Stimulated activated CD8-positive, alpha-beta memory T cell treated with anti-CD3 and anti-CD28 coated beads, Interleukin-15, amount 100 ng/mL, for 48 hours (primary cell): Measurements from ENCODE around the gene VAV3.

Experiments used
- DNase-seq, 2 donors: peaks; one replicate each; pipeline ENCODE4 v3.0.0-alpha.2; 2020; ENCODE audit warnings: low read depth in 2 of 2

The VAV3 gene

DNA sequence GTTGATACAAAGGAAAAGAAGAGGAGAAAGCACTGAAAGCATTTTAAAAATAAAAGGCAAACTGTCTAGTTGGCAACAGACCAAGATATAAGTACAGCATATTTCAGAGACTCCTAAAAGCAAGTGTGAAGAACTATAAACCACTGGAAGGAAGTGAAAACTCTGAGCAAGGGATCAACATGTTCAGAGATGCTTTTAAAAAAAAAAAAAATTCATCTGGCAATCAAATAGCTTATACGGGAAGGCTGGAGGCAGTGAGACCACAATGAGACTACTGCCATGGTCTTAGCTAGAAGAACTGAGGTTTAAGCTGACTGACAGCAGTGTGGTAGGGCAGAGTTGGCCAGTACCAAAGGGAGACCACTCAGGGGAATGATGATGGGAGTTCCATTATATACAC, 124.3 kb downstream of the VAV3 start:
- no peak for DNase-seq

DNA sequence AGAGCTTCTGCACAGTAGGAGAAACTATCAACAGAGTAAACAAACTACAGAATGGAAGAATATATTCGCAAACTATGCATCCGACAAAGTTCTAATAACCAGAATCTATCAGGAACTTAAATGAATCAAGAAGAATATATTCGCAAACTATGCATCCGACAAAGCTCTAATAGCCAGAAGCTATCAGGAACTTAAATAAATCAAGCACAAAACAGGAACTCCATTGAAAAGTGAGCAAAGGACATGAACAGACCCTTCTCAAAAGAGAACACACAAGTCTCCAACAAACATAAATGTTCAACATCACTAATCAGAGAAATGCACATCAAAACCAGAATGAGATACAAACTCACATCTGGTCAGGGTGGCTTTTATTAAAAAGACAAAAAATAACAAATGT, 126.9 kb downstream of the VAV3 start:
- DNase-seq = no peak

DNA sequence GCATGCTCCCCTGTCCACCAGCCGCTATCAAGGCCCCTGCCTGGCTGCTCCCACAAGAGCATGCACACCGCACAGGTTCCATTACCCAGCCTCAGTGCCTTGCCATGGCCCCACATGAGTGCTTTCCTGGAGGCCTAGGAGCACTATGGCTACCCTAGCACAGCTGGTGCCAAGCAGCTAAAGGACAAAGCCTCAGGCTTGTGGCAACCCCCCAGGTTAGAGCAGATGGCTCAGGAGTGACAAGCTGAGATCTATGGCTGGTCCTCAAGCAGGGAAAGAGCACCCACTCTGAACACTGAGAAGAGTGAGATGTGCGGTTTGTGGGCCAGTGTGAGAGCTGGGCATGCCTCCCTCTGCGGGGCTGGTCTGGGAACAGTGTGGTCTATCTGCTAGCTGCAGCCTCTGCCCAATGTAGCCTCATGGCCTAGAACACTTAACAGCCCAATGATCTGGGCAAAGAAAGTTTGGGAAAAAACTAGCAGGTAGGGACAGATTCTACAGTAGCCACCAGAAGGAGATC, 129.8 kb downstream of the VAV3 start:
- no peak for DNase-seq

DNA sequence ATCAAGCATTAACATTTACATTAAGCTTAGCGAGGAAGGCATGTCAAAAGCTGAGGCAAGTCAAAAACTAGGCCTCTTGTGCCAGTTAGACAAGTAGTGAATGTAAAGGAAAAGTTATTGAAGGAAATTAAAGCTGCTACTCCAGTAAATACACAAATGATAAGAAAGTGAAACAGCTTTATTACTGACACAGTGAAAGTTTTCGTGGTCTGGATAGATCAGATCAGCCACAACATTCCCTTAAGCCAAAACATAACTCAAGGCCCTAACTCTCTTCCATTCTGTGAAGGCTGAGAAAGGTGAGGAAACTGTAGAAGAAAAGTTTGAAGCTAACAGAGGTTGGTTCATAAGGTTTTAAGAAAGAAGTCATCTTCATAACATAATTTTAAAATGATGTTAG, 131.9 kb downstream of the VAV3 start:
- DNase-seq = no peak

DNA sequence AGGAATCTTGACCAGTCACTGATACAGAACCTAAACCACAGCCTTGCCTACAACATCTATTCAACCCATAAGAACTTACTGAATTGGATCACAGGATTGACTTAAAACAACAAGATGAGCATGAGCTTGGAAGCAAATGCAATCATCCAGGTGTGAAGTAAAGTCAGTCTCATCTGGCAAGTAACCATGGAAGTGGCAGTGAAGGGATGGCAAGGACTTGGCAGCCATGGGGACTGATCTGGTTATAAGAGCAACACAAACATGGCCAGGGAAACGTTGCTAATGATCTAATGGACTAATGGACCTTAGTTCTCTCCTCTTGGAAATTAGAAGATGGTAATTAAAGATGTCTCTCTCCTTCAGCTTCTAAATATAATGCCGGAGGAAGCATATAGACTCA, 133.1 kb downstream of the VAV3 start:
- DNase-seq = no peak

DNA sequence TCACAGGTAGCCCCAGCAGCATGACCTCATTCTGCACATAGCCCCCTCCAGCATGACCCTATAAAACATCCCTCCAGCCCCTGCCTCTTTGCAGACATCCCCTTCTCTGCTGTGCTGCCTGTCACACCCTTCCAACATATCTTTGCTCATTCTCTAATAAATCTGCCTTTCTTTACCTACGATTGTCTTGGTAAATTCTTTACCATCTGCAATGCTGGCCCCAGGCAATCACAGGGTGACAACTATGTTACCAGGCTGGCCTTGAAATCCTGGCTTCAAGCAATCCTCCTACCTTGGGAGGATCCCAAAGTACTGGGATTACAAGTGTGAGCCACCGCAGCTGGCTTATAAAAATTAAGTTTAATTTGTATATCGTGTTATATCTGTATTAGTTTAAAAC, 134.5 kb downstream of the VAV3 start:
- DNase-seq = no peak

DNA sequence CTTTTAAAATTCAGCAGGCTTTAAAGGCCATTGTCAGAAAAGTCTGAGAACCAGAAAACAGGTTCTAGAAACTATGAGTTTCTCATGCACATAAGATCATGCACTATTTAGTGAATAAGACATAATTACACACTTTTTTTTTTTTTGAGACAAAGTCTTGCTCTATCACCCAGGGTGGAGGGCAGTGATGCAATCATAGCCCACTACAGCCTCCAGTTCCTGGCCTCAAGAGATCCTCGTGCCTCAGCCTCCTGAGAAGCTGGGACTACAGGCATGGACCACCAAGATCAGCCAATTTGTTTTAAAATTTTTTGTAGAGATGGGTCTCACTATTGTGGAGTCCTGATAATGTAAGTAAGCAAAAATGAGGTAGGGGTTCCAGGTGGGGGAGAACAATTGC, 134.9 kb downstream of the VAV3 start:
- DNase-seq = no peak

DNA sequence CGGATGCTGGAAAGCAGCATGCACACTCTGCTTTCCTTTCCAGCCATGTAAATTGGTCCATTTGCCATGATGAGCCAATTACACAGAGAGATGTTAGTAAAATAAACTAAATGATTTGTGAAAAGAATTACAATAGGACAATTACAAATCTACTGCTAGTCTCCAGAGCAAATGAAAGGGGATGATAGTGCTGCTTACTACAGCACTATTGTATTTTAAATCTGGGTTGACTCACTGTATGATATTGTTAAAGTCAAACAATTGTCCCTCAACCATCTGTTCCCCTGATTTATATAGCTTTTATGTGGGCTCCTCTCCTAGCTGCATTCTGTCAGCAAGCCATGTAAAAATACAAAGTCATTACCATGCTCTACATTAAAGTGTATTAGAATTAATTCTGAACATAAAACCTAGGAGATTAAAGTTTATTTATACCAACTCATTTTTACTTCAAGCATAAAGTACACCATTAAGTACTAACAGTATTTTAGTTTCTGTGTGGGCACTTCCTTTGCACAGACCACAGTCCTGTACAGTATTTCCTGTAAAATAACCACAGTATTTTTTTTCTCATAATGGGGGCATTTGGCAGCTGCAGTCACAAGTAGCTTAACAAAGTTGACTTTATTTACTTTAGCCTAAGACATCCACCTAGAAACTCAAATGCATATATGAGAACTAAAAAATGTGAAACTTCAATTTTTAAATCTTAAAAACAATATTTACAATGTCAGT, 135.8 kb downstream of the VAV3 start:
- no peak for DNase-seq

DNA sequence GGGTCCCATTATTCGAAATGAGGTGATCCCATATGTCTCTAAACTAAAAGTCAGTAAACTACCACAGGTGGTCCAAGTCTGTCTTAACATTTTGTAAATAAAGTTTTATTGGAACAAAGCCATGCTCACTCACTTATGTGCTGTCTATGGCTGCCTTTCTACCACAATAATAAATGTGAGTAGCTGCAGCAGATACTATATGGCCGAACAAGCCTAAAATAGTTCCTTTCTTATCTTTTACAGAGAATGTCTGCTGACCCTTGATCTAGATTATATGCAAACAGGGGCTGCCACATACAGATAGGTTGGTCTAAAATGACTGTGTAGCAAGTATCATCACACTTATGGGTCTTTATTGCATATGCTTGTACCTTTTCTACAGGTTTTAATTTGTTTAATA, 140.0 kb downstream of the VAV3 start:
- no peak for DNase-seq

DNA sequence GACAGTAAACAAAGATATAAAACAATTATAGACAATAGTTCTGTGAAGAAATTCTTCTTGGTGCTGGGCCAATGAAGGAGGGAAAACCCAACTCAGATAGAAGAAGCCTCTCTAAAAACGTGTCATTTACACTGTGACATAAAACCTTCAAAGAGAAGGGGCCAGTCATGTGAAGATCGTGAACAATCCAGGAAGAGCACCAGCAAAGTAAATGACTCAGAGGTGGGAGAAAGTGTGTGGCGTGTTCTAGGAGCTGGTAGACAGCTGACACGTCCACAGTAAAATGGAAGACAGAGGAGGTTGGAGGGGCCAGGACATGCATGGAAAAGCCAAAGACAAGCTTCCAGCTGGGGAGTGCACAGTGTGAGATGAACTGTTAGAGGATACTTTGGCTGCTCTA, 143.6 kb downstream of the VAV3 start:
- no peak for DNase-seq

DNA sequence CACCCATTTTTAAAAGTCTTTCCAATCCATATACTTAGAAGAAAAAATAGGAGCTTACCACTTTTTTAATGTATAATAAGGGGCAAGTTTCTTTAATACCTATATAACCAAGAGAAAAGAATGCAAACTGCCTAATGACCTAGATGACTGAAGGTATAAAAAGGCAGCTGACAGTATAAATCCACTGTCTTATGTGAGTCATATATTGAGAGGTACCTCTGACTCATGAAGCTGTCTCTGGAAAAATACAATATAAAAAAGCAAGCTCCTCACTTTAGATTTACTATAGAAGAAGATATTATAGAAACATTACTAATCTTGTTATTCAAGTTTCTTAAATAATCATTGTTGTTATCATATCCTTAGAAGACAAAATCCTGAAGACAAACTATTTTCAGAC, 144.2 kb downstream of the VAV3 start:
- no peak for DNase-seq

DNA sequence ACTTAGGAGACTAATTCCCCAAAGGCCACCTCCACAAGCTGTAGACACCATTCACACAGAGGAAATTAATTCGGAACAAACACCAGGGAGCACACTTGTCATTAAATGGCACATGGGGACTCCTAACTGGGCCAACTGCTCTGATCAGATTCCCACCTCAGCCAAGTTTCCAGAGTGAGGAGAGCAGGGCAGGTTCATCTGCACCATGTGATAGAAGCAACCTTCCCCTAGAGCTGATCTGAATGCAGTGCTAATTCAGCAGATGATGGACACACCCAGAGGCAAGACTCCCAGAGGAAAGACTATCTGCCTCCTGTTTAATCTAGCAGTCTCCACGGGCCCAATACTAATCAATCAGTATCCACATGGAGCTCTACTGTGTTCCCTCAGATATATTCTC, 147.0 kb downstream of the VAV3 start:
- no peak for DNase-seq

DNA sequence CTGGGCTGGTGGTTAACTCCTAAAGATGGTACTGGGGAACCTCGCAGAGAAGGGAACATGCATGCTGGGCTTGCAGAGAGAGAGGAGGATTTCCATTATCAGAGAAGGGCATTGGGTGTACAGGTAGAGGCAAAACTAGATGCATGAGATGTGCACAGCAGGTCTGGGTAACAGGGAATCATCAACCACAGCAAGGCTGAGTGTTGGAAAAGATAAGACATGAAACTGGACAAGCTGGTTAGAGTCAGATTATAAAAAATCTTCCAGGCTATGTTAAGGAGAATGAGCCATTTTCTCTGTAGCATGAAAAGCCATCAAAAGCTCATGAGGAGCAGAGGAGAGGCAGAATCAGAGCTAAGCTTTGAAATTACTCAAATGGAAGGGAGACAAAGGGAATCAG, 147.8 kb downstream of the VAV3 start:
- no peak for DNase-seq

DNA sequence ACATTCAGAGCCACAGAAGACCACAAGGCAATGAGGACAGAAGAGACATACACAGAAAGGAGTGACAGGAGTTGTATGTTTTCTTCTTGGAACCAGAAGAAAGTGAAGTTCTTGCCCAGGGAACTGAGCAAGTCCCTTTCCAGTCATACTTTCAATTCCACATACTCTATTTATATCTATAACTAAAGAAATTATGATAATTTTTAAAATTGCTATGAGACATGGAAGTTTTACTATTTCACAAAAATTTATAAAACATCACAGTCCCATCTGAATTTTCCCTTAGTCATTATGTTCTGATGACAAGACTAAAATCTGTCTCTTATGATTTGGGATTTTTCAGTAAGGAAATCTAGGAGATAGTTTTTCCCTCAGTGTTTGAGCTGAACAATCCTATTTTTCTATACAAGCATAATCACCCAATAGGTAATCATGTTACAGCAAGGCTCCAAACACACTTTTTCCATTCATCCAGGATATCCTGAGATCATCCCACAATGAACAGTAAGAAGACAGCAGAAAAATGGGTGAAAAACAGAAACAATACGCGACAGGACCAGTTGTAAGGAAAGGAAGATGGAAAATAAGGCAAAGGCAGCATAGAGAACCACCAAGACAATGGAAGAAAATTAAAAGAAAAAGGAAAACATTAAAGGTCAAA, 154.6 kb downstream of the VAV3 start:
- no peak for DNase-seq

DNA sequence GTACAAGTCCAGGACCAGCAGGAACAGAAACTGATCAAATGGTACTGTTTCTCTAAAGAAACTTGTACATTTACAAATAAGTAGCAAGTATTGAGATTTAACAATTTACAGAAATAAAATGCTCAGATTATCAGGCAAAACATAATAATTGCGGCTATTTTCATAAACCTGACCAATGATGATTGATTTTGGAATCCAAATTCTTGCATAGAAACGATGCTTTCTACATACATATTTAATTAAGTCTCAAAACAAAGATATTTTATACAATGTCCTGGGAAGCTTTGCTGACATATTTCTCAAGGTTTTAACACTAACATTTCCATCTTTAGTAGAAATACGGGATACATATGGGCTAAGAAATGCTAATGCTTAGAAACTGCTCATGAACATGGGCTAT, 157.1 kb downstream of the VAV3 start:
- DNase-seq = no peak

DNA sequence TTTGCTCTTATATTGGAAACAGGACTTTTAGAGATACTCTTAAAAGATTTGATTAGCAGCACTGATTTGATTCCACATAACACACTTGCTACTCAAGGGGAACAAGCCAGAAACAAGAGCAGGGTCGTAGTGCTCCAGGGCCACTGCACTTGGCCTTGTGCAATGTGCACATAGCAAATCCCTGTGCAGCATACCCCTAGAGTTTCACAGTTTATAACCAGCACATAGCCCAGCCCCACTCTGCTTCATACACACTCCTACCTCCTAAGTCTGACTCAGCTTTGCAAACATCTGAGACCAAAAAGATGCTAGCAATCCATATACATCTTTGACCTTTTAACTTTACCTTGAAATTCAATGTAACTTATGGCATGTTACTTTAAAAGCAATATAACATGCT, 157.6 kb downstream of the VAV3 start:
- no peak for DNase-seq

DNA sequence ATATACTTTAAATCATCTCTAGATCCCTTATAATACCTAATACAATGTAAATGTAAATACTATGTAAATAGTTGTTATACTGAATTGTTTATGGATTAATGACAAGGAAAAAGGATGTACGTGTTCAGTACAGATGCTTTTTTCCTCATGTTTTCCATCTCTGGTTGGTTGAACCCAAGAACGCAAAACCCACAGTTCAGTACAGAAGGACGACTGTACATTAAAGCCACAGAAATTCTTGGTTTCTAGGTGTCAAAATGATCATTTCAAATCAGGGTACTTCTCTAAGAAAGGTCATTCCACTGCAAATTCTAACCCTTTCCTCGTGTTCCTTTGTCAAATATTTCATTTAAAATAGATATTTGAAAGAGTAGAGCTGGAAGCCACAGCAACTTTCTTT, 158.1 kb downstream of the VAV3 start:
- no peak for DNase-seq

DNA sequence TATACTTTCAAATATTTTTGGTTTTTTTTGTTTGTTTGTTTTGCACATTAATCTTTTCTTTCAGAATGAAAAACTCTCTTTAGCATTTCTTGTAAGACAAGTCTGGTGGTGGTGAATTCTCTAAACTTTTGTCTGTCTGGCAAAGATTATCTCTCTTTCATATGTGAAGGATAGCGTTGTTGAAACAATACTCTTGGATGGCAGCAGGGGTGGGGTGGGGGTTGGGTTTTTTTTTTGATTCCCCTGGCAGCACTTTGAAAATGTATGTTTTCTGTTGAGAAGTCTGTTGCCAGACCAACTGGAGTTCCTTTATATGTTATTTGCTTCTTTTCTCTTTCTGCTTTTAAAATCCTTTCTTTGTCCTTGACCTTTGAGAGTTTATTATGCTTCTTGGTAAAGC, 160.2 kb downstream of the VAV3 start:
- DNase-seq = no peak

DNA sequence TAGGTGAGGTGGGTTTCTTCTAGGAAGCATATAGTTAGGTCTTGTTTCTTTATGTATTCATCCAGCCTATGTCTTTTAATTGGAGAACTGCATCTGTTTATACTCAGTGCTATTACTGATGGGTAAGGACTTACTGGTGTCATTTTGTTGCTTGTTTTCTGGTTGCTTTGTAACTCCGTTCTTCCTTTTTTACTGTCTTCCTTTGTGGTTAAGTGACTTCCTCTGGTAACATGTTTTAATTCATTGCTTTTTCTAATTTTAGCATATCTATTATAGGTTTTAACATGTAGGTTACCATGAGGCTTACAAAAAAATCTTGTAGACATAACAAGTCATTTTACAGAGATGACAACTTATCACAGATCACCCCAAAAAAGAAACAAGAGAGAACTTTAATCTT, 160.8 kb downstream of the VAV3 start:
- no peak for DNase-seq

DNA sequence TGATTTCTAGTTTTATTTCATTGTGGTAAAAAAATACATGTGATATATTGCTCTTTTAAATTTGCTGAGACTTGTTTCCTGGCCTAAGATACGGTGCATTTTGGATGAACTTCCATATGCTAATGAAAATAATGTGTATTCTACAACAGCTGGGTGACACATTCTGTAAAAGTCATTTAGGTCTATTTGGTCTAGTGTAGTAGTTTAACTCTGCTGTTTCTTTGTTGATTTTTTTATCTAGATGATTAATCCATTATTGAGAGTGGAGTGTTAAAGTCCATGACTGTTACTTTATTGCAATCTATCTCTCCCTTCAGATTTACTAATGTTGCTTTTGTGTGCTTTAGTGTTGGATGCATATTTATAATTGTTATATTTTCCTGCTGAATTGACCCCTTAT, 161.4 kb downstream of the VAV3 start:
- DNase-seq = no peak

DNA sequence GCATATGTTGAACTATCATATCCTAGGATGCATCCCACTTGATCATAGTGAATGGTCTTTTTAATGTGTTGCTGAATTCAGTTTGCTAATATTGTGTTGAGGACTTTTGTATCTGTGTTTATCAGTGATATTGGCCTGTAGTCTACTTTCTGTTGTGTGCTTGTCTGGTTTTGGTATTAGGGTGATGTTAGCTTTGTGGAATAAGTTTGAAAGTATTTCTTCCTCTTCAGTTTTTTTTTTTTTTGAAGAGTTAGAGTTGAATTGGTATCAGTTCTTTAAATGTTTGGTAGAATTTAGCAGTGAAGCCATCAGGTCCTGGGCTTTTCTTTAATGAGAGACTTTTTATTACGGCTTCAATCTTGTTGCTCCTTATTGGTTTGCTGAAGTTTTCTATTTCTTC, 162.3 kb downstream of the VAV3 start:
- DNase-seq = no peak

DNA sequence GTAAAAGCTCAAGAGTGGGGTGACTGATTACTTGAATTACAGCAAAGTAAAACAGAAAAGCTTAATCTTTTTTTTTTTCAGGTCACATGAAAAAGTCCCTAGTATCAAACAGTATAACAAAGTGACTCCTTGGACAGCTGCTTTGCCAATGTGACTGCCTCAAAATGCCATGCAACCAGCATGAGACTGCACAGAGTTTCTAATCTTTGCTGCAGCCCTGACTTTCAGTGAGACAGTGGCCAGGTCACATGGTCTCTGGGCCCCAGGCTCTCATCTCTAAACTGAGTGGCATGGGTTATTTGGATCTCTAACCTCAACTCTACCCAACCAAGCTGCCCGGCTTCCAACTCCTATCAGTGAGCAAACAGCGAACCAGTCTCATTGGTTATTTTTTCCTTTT, 169.0 kb downstream of the VAV3 start:
- no peak for DNase-seq

DNA sequence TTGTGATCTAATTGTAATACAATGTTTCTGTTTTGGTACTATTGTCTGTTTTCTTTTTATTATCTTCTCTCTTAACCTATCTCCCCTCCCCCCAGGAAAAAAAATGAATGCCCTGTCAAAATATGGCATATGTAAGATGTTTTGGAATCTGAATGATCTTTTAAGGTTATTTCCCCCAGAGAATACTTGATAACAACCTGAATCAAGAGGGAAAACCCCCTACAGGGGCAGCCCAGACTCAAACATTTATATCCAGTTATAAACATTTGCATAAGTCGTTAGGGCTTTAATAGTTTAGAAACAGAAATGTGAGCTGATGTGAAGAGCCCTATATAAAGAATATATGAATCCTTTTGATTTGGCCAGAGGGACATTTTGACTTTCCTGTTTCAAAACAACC, 169.5 kb downstream of the VAV3 start:
- DNase-seq = no peak

DNA sequence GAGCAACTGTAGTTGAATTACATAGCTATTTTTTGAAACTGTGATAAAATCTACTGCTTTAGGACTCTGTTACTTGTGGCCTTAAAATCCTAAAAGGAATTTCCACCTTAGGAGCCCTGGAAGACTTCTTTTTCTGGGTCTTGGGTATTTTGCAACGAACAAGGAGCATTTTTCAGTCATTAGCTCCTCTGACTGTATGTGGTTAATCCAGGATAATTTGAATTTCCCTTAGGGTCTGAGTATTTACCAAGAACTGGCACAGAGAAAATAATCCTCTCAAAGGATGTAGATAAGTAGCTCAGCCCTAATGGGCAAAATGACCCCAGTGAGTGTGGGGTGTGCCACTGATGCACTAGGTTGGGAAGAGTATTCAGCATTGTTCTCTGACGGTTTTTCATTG, 170.4 kb downstream of the VAV3 start:
- no peak for DNase-seq
